Renal cortical epithelial cell (primary cell): Measurements from ENCODE around the gene DFFA. TPM values are rescaled to one million over a fixed set of nuclear protein-coding genes. Genes with fewer than 3 reads are reported as not detected.
"Not testable (repeated sequence)": the region's sequence is repeated elsewhere in the genome, so short reads cannot be mapped to it uniquely, and the experiment has no call there.

ENCODE experiments used
- DNase-seq: peaks from one replicate; pipeline ENCODE4 v3.0.0-alpha.2; 2011; ENCODE audit warnings: low read depth
- total RNA-seq: library from RNA; depleted of rRNA; stranded (reverse); fragments of >200 nt; gene quantifications from 2 replicates; pipeline ENCODE4 v1.2.3, GENCODE V29; 2014

Gene DFFA
- total RNA-seq, 1 donor from 2014 or later, result 69.3 TPM

- DNase-seq, result peak; percentile 48
These were observed 41.9 kb downstream of the DFFA start, which contains the start of gene CENPS for GRCh38 chr1:10430216-10431069. TSS of gene CENPS (plus strand) at chr1:10430433. CDS start at chr1:10430518, 85 bp downstream.

GRCh38 chr1:10429868-10430215, 42.5 kb downstream of the DFFA start:
- DNase-seq, result no peak

- no peak for DNase-seq
These were observed 43.3 kb downstream of the DFFA start for GRCh38 chr1:10428984-10429383.

DNA sequence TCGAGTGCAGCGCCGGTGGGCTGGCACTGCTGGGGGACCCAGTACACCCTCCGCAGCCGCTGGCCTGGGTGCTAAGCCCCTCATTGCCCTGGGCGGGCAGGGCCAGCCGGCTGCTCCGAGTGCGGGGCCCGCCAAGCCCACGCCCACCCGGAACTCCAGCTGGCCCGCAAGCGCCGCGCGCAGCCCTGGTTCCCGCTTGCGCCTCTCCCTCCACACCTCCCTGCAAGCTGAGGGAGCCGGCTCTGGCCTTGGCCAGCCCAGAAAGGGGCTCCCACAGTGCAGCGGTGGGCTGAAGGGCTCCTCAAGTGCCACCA, 45.8 kb downstream of the DFFA start:
- DNase-seq, result not testable (repeated sequence)

- DNase-seq, result peak; percentile 18
These were observed 46.3 kb downstream of the DFFA start for GRCh38 chr1:10425826-10426534.

GRCh38 chr1:10424651-10425050, 47.7 kb downstream of the DFFA start:
- no peak for DNase-seq

DNA sequence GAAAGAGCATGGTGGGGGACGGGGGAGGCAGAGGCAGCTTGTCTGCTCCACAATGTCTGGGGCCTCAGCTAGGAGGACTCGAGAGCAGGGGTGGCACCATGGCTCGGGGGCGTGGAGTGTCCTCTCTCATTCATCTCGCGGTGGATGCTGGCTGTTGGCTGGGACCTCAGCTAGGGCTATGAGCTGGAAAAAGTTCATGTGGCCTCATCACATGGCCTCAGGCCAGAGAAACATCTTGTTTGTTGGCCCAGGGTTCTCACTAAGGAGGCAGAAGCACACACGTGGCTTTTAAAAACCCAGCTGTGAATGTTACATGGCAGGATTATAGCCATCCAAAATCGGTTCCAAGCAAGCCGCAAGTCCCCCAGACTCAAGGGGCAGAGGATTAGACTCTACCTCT, 48.3 kb downstream of the DFFA start:
- DNase-seq, result no peak

DNA sequence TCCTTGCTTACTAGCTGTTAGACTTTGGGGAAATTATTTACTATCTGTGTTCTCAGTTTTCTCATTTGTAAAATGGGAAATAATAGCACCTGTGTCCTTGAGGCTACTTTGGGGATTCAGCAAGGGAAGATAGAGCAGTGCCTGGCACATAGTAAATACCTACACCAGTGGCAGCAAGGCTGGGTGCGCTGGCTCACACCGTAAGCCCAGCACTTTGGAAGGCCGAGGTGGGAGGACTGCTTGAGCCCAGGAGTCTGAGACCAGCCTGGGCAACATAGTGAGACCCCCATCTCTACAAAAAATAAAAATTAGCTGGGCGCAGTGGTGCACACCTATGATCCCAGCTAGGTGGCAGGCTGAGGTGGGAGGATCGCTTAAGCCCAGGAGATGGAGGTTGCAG, 50.7 kb downstream of the DFFA start:
- DNase-seq, result no peak

- no peak for DNase-seq
These were observed 53.0 kb downstream of the DFFA start for GRCh38 chr1:10419351-10419750.

- DNase-seq, result not testable (repeated sequence)
These were observed 53.6 kb downstream of the DFFA start for GRCh38 chr1:10418741-10419140.

DNA sequence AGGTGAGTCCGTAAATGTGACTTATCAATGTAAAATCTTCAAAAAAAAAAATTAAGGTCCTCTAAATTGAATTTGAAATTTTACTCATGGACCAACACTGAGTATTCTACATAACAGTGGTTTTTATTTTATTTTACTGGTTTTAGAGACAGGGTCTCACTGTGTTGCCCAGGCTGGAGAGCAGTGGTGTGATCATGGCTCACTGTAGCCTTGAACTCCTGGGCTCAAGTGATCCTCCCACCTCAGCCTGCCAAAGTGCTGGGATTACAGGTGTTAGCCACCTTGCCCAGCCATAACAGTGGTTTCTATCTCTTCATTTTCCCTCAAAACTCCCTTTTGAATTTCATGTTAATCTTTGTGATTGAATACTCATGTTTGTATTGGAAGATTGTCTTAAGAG, 56.4 kb downstream of the DFFA start:
- DNase-seq, result not testable (repeated sequence)

DNA sequence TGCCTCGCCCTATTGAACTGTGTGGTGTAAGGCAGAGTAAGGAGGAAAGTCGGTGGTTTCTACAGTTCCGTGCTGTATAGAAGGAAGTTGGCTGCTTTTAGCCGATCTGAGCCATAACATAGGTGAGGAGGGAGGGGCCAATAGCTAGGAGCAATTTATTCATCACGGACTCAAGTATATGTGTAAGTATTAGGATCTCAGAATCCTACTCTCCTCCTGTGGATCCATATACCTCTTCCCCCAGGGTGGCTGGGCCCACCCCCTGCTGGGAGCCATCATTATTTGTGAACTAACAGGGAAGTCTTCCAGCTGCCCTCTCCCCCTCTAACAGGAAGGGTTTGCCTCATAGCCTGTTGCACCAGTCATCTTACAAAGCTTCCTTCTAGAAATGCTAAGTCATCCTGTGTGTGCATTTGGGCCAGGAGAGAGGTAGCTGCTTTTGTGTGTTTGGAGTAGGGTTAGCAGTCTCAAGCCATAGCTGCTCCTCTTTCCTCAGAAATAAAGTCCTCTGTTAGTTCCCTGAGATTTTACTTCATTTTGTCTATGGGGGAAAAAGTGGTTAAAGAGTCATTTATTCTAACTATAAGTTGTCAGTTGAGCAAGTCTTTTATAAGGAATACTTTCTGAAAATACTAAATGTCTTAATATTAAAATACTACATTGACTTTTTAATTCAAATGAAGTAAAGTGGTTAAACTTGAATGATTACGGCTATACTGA, 57.0 kb downstream of the DFFA start:
- DNase-seq, result peak; percentile 47

DNA sequence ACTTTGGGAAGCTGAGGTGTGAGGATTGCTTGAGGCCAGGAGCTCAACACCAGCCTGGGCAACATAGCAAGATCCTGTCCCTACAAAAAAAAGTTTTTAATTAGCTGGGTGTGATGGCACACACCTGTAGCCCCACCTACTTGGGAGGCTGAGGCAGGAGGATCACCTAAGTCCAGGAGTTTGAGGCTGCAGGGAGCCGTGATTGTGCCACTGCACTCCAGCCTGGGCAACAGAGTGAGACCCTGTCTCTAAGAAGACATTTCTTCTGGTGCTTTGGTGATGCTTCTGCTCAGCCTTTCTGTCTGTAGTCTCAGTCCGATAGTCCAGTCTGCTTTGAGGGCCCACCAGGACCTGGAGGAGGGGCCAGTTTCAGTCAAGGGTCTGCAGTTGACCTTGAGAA, 65.1 kb downstream of the DFFA start:
- no peak for DNase-seq

Other genes starting within 250 kb of the DFFA start
- gene PGD, start 73.5 kb downstream of the DFFA start, total RNA-seq, result 80.4 and 87.1 TPM in 2 replicates
- 7.6 and 16.7 TPM in 2 replicates for gene CENPS, start 42.1 kb downstream of the DFFA start, total RNA-seq
- 0.69 TPM in 1 of 2 replicates, not detected in the other for gene CORT, start 22.5 kb downstream of the DFFA start, total RNA-seq
- 10.2 and 26.1 TPM in 2 replicates for gene PEX14, start 2.4 kb upstream of the DFFA start, total RNA-seq